ENCODE measurements around the gene ITGB6.

- TF ChIP-seq POLR2A (IDR thresholded peaks at IDR 0.05) (no peak), POLR2AphosphoS5 (IDR thresholded peaks at IDR 0.05) (no peak)
- TF ChIP-seq, protein P1, sequence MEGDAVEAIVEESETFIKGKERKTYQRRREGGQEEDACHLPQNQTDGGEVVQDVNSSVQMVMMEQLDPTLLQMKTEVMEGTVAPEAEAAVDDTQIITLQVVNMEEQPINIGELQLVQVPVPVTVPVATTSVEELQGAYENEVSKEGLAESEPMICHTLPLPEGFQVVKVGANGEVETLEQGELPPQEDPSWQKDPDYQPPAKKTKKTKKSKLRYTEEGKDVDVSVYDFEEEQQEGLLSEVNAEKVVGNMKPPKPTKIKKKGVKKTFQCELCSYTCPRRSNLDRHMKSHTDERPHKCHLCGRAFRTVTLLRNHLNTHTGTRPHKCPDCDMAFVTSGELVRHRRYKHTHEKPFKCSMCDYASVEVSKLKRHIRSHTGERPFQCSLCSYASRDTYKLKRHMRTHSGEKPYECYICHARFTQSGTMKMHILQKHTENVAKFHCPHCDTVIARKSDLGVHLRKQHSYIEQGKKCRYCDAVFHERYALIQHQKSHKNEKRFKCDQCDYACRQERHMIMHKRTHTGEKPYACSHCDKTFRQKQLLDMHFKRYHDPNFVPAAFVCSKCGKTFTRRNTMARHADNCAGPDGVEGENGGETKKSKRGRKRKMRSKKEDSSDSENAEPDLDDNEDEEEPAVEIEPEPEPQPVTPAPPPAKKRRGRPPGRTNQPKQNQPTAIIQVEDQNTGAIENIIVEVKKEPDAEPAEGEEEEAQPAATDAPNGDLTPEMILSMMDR (IDR thresholded peaks at IDR 0.05) = no peak
Measured at GRCh38 chr2:160214461-160215445, 14.7 kb upstream of the ITGB6 start.
